SU-DHL-6 (cell line): Measurements from ENCODE around the gene CCDC9B.

Source experiments
- H2AFZ ChIP-seq: fragments of 200-600 bp; sonication (generic); 2 replicates; pipeline ENCODE4 v1.6.1; 2014; ENCODE audit warnings: low read depth, mild to moderate bottlenecking, moderate library complexity, mixed read lengths, antibody characterized with exemption, low read length; ENCODE audit not compliant: severe bottlenecking
- H3F3A ChIP-seq: fragments of 200-600 bp; shearing (Covaris generic); 2 replicates; pipeline ENCODE4 v1.6.0; 2016; ENCODE audit warnings: antibody characterized with exemption, mild to moderate bottlenecking; ENCODE audit not compliant: insufficient read depth
- H3K27ac ChIP-seq: fragments of 200-600 bp; sonication (generic); 2 replicates; pipeline ENCODE4 v1.5.1; 2016; ENCODE audit warnings: low read depth, mild to moderate bottlenecking, low read length, moderate library complexity, mixed read lengths
- H3K27me3 ChIP-seq: fragments of 200-600 bp; sonication (generic), shearing (Covaris generic); 2 replicates; pipeline ENCODE4 v1.6.0; 2014; ENCODE audit warnings: mild to moderate bottlenecking, low read length
- H3K36me3 ChIP-seq: fragments of 200-600 bp; sonication (generic); 2 replicates; pipeline ENCODE4 v1.6.1; 2014; ENCODE audit warnings: mild to moderate bottlenecking, low read length, mixed read lengths
- H3K4me2 ChIP-seq: fragments of 300-600, 200-600 bp; shearing (Covaris generic), sonication (generic); 2 replicates; pipeline ENCODE4 v1.6.0; 2014; ENCODE audit warnings: low read length, low read depth, mild to moderate bottlenecking; ENCODE audit not compliant: poor library complexity, severe bottlenecking
- H3K4me3 ChIP-seq: fragments of 200-600 bp; sonication (generic); 2 replicates; pipeline ENCODE4 v1.5.1; 2014; ENCODE audit warnings: antibody characterized with exemption, low read length, mild to moderate bottlenecking, mixed read lengths; ENCODE audit not compliant: insufficient read depth, poor library complexity, severe bottlenecking
- H3K79me2 ChIP-seq: fragments of 200-600 bp; sonication (generic); 2 replicates; pipeline ENCODE4 v1.6.1; 2014; ENCODE audit warnings: mild to moderate bottlenecking, low read length, moderate library complexity; ENCODE audit not compliant: insufficient read depth
- H3K9ac ChIP-seq: fragments of 200-600 bp; sonication (generic); 2 replicates; pipeline ENCODE4 v1.7.0; 2014; ENCODE audit warnings: mild to moderate bottlenecking, low read length
- H3K9me2 ChIP-seq: fragments of 200-600 bp; sonication (generic); replicated peaks from 2 replicates; pipeline ENCODE4 v1.6.1; 2014; ENCODE audit warnings: low read length; ENCODE audit not compliant: insufficient read depth
- H3K9me3 ChIP-seq: fragments of 200-600 bp; sonication (generic); 2 replicates; pipeline ENCODE4 v1.6.1; 2014; ENCODE audit warnings: low read length, mixed read lengths; ENCODE audit not compliant: insufficient read depth
- H4K20me1 ChIP-seq: fragments of 200-600 bp; sonication (generic); 2 replicates; pipeline ENCODE4 v1.6.1; 2014; ENCODE audit warnings: low read depth, mild to moderate bottlenecking, antibody characterized with exemption, low read length, moderate library complexity, mixed read lengths
- CTCF ChIP-seq: fragments of 200-600 bp; sonication (generic); IDR thresholded peaks from one replicate; pipeline ENCODE4 v1.5.1; 2017; ENCODE audit warnings: antibody characterized with exemption, mild to moderate bottlenecking, low read length, moderate library complexity; ENCODE audit not compliant: insufficient read depth, poor library complexity, severe bottlenecking
- EZH2phosphoT487 ChIP-seq: fragments of 200-600 bp; sonication (generic), shearing (Covaris generic); conservative IDR thresholded peaks from 2 replicates; pipeline ENCODE4 v1.6.1; 2018; ENCODE audit warnings: mild to moderate bottlenecking, antibody characterized with exemption, low read length, moderate library complexity, mixed read lengths

CCDC9B gene

GRCh38 chr15:40366457-40367370 is 26.0 kb upstream of the CCDC9B start:
- Histone ChIP-seq H3F3A (no peaks in the 10 kb centered on the region), H3K9me2 (no peaks in the 10 kb centered on the region), H3K9me3 (no peaks in the 10 kb centered on the region), H3K4me2 (peak overlapping the region; percentile 44), H3K4me3 (no peak overlapping the region), H3K36me3 (no peaks in the 10 kb centered on the region), H3K9ac (peak overlapping the region; percentile 46), H2AFZ (no peak overlapping the region), H3K27ac (no peak overlapping the region), H3K27me3 (no peaks in the 10 kb centered on the region), H4K20me1 (no peaks in the 10 kb centered on the region), H3K79me2 (no peaks in the 10 kb centered on the region)
- TF ChIP-seq CTCF = no peak
- TF ChIP-seq EZH2phosphoT487 = no peak

- Histone ChIP-seq H3K79me2 (no peaks in the 10 kb centered on the region), H3K4me2 (no peak overlapping the region), H3K36me3 (no peaks in the 10 kb centered on the region), H3K9ac (no peak overlapping the region), H3K4me3 (no peak overlapping the region), H3F3A (no peaks in the 10 kb centered on the region), H3K9me3 (no peaks in the 10 kb centered on the region), H2AFZ (no peak overlapping the region), H4K20me1 (no peaks in the 10 kb centered on the region), H3K9me2 (no peaks in the 10 kb centered on the region), H3K27ac (no peak overlapping the region), H3K27me3 (no peaks in the 10 kb centered on the region)
- TF ChIP-seq CTCF = no peak
- no peak for TF ChIP-seq EZH2phosphoT487
Observed at GRCh38 chr15:40365624-40366456, 25.1 kb upstream of the CCDC9B start.

DNA sequence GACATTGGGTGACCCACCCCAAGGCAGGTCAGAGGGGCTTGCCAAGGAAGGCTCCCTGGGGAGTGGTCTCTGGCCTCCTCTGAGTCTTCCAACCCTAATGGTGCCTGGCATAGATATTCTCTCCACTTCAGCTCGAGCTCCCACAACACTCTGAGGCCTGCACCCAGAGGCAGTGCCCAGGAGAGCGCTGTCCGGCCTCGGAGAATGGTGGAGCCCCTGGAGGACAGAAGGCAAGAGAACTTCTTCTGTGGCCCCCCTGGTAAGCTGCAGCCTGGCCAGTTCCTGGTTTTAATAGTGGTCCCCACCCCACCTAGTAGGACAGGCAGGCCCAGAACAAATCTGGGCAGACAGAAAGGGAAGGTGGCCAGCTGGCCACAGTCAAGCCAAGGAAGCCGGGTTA is 24.3 kb upstream of the CCDC9B start:
- Histone ChIP-seq H3K9me3 (no peaks in the 10 kb centered on the region), H3F3A (no peaks in the 10 kb centered on the region), H3K27ac (no peak overlapping the region), H3K9me2 (no peaks in the 10 kb centered on the region), H3K9ac (no peak overlapping the region), H3K79me2 (no peaks in the 10 kb centered on the region), H3K36me3 (no peaks in the 10 kb centered on the region), H3K4me2 (no peak overlapping the region), H2AFZ (no peak overlapping the region), H3K27me3 (no peaks in the 10 kb centered on the region), H3K4me3 (no peak overlapping the region), H4K20me1 (no peaks in the 10 kb centered on the region)
- TF ChIP-seq EZH2phosphoT487 = no peak
